ENCODE measurements around the gene PRICKLE2. TPM values are rescaled to one million over a fixed set of nuclear protein-coding genes. Genes with fewer than 3 reads are reported as not detected.

PRICKLE2 gene
- total RNA-seq, 1 experiment from 2014 or later = 0.26 TPM

- ATAC-seq (no peak), DNase-seq (ENCODE audit: low read depth, low spot score) (no peak)
- in situ Hi-C loops (cut with HindIII; ENCODE audit: low pct_unique_long_range_greater_than_20kb, low sequenced_read_pairs) = no loop called here
- no peak for TF ChIP-seq TCF7L2 (IDR thresholded peaks at IDR 0.05; ENCODE audit: low read depth, low read length)
- TF ChIP-seq SIN3A (IDR thresholded peaks at IDR 0.05; ENCODE audit: borderline replicate concordance, insufficient read depth, low read depth, low read length) = no peak
- no peak for TF ChIP-seq REST (IDR thresholded peaks at IDR 0.05; ENCODE audit: insufficient read depth in 1 of 2, low read depth in 2 of 2, low read length in 1 of 2)
- TF ChIP-seq POLR2AphosphoS5 (IDR thresholded peaks at IDR 0.05; ENCODE audit: low read depth, low read length) = no peak
- no peak for TF ChIP-seq CTCF (IDR thresholded peaks at IDR 0.05)
- Histone ChIP-seq H3K36me3 (ENCODE audit: control insufficient read depth, insufficient read depth, low read length) (no peaks in the 10 kb centered on the region), H3K9me3 (ENCODE audit: control insufficient read depth, insufficient read depth, low read depth, low read length) (no peaks in the 10 kb centered on the region), H3K27me3 (ENCODE audit: control insufficient read depth, insufficient read depth, low read length) (no peaks in the 10 kb centered on the region), H3K4me3 (ENCODE audit: low read depth in 2 of 2, low read length in 2 of 2) (no peak overlapping the region), H3K27ac (ENCODE audit: low read length) (no peak overlapping the region), H3K4me1 (ENCODE audit: control insufficient read depth, insufficient read depth, low read length) (no peaks in the 10 kb centered on the region)
- POLR2A ChIA-PET = no interaction called here
- intact Hi-C loops (cut with micrococcal nuclease; ENCODE audit: unreplicated experiment) = no loop called here
- CTCF ChIA-PET = no interaction called here
- BruUV-seq (replicated peaks) = no TSS peak
Observed at GRCh38 chr3:64164349-64164748, 60.9 kb downstream of the PRICKLE2 start.

- CTCF ChIA-PET = no interaction called here
- no peaks in the 10 kb centered on the region for H3K9me3 ChIP-seq (ENCODE audit: control insufficient read depth, insufficient read depth, low read depth, low read length)
- no peak overlapping the region for H3K27ac ChIP-seq (ENCODE audit: low read length)
- H3K4me1 ChIP-seq (ENCODE audit: control insufficient read depth, insufficient read depth, low read length) = no peaks in the 10 kb centered on the region
- no peak for ATAC-seq
- in situ Hi-C loops (cut with HindIII; ENCODE audit: low pct_unique_long_range_greater_than_20kb, low sequenced_read_pairs) (no loop called here), intact Hi-C loops (cut with micrococcal nuclease; ENCODE audit: unreplicated experiment) (no loop called here)
- DNase-seq (ENCODE audit: low read depth, low spot score) = no peak
- no TSS peak for BruUV-seq (replicated peaks)
- H3K36me3 ChIP-seq (ENCODE audit: control insufficient read depth, insufficient read depth, low read length) = no peaks in the 10 kb centered on the region
- H3K27me3 ChIP-seq (ENCODE audit: control insufficient read depth, insufficient read depth, low read length) = no peaks in the 10 kb centered on the region
- no peak overlapping the region for H3K4me3 ChIP-seq (ENCODE audit: low read depth in 2 of 2, low read length in 2 of 2)
- POLR2A ChIA-PET = no interaction called here
- no peak for TF ChIP-seq CTCF (IDR thresholded peaks at IDR 0.05)
- TF ChIP-seq SIN3A (IDR thresholded peaks at IDR 0.05; ENCODE audit: borderline replicate concordance, insufficient read depth, low read depth, low read length) = no peak
Observed at GRCh38 chr3:64163755-64164148, 61.5 kb downstream of the PRICKLE2 start.
